DND-41 (cell line): Measurements from ENCODE around the gene RAB29.

ENCODE experiments used
- EZH2 ChIP-seq: IDR thresholded peaks from 3 replicates; pipeline ENCODE4 v1.6.1; 2012; ENCODE audit warnings: borderline replicate concordance, low read depth, mild to moderate bottlenecking, moderate library complexity, low read length, inconsistent platforms; ENCODE audit not compliant: severe bottlenecking
- TF ChIP-seq, protein P1 (sequence below): IDR thresholded peaks from 2 replicates; pipeline ENCODE4 v1.5.1; 2012; ENCODE audit warnings: borderline replicate concordance, low read length, moderate library complexity, mild to moderate bottlenecking; ENCODE audit not compliant: poor library complexity, severe bottlenecking; ENCODE audit errors: extremely low read depth

DNA sequence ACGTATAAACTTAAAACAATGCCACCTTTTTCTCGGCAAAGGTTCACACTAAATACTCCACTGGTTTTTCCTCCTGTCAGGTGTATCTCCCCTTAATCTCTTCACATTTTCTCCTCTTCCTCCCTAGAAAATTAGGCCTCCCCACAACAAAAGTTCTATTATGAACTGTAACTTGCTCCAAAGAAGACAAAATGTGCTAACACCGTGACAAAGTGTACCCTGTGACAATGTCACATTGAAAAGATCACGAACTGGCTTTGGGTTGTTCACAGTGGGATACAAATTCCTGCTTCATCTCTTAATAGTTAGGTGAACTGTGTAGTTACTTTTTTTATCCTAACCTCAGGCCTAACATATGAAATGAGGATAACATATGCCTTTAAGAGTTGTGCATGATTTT, 31.3 kb downstream of the RAB29 start:
- TF ChIP-seq EZH2 = no peak
- TF ChIP-seq, protein P1, sequence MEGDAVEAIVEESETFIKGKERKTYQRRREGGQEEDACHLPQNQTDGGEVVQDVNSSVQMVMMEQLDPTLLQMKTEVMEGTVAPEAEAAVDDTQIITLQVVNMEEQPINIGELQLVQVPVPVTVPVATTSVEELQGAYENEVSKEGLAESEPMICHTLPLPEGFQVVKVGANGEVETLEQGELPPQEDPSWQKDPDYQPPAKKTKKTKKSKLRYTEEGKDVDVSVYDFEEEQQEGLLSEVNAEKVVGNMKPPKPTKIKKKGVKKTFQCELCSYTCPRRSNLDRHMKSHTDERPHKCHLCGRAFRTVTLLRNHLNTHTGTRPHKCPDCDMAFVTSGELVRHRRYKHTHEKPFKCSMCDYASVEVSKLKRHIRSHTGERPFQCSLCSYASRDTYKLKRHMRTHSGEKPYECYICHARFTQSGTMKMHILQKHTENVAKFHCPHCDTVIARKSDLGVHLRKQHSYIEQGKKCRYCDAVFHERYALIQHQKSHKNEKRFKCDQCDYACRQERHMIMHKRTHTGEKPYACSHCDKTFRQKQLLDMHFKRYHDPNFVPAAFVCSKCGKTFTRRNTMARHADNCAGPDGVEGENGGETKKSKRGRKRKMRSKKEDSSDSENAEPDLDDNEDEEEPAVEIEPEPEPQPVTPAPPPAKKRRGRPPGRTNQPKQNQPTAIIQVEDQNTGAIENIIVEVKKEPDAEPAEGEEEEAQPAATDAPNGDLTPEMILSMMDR = no peak
